Fibroblast of pulmonary artery (primary cell): Measurements from ENCODE around the gene RNASE13.

Experiments used
- DNase-seq: peaks from one replicate; pipeline ENCODE4 v3.0.0-alpha.2; 2010; ENCODE audit warnings: low read depth
- H3K4me3 ChIP-seq: replicated peaks from 2 replicates; pipeline ENCODE4 v1.5.1; 2011; ENCODE audit warnings: low read depth, mild to moderate bottlenecking, control low read depth, low read length, moderate library complexity
- TF ChIP-seq, protein P1 (sequence below): IDR thresholded peaks from 2 replicates; pipeline ENCODE4 v1.5.1; 2011; ENCODE audit warnings: mild to moderate bottlenecking, control low read depth, low read length, inconsistent platforms; ENCODE audit errors: missing control alignments

Gene RNASE13

DNA sequence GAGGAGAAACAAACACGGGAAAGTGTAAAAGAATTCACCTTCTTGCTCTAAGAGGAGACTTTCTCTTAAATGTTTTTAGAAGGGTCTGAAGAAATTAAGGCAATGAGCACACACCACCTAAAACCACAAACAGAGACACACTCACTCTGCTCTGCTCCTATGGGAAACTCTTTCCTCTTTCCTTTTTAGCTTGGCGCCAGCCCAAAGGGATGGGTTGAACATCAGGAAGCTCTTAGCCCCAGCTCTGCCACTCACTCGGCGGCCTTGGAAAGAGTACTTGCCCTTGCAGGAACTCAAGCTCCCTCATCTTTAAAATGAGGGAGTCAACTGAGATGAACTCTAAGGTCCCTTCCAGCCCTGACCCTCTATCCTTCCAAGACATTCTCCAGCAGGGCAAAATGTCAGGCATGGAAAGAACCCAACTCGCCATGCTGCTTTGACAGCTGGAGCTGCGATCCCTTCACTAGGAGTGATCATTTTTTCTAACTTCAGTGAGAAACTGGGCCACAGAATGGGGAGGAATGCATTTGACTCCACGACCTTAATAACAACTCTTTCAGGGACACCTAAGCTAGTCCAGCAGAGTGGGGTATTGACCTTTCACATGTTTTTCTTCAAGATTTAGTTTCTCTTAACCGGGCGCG lies 22.0 kb upstream of the RNASE13 start:
- no peak for DNase-seq
- H3K4me3 ChIP-seq, result no peak overlapping the region
- TF ChIP-seq, protein P1, sequence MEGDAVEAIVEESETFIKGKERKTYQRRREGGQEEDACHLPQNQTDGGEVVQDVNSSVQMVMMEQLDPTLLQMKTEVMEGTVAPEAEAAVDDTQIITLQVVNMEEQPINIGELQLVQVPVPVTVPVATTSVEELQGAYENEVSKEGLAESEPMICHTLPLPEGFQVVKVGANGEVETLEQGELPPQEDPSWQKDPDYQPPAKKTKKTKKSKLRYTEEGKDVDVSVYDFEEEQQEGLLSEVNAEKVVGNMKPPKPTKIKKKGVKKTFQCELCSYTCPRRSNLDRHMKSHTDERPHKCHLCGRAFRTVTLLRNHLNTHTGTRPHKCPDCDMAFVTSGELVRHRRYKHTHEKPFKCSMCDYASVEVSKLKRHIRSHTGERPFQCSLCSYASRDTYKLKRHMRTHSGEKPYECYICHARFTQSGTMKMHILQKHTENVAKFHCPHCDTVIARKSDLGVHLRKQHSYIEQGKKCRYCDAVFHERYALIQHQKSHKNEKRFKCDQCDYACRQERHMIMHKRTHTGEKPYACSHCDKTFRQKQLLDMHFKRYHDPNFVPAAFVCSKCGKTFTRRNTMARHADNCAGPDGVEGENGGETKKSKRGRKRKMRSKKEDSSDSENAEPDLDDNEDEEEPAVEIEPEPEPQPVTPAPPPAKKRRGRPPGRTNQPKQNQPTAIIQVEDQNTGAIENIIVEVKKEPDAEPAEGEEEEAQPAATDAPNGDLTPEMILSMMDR, result no peak

DNA sequence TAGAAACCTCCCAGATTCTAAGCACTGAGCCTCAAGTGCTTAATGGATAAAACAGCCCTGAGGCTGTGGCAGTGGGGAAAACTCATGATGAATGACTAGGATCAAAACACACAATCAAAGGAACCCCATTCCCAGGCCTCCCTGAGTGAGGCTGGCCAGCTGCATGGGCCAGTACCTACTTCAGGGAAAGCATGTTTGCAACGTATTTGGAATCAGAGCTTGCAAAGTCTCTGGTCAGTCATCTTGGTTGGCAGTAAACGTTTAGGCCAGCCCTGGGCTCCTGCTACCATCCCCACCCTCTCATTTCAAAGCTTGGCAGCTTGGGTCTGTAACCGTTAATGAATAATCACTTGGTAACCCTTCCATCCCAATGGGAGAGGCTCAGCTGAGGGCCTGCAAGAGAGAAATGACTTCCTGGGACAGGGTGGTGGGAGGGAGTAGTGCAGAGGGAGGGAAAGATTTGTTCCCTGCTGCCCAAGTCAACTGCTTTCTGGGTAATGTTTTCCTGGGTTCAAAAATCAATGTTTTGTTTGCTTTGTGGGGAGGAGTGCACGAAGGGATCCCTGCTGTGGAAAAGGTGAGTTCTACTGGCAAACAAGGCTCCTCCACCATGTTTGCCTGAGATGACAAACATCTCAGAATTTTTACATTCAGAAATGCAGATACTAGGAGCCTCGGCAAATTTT lies 21.0 kb upstream of the RNASE13 start:
- TF ChIP-seq, protein P1, result no peak
- no peak overlapping the region for H3K4me3 ChIP-seq
- DNase-seq, result no peak

DNA sequence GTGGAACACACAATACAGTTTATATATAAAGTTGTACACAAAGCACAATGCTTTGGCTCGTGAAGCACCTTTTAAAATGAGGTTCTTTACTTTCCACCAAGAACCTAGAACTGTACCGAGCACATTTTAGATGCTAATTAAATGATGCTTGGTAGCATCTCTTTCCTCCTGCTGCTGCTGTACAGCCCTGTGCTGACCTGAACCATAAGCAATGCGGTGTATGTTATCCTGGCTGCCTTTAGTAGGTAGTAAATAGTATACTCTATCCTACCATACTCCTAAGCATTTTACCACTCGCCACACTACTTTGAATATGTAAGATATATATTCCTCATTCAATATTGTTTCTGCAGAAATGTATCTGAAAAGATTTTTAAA lies 20.1 kb upstream of the RNASE13 start:
- TF ChIP-seq, protein P1, result no peak
- no peak for DNase-seq
- no peak overlapping the region for H3K4me3 ChIP-seq

DNA sequence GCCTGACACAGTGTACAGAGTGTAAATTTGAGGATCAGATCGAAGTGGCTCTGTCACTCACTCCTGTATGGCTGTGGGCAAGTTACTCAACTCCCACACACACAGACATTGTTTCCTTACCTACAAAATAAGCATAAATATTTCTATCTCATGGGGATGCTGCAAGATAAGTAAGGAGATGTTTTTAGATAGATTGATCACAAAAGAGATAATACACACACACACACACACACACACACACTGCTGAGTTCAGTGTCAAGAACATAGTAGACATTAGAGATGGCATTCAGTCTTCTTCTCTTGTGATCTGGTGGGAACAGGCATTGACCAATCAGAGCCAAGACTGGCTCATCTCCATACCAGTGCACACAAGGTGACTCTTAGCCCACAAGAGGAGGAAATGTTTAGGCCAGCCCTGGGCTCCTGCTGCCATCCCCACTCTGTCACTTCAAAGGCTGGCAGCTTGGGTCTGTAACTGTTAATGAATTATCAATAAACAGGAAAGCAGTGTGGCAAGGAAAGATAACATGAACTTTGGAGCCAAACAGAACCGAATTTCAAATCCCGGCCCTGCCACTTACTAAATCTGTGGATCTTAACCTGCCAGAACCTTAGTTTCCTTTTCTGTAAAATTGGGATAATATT lies 19.6 kb upstream of the RNASE13 start:
- DNase-seq, result no peak
- TF ChIP-seq, protein P1, result no peak
- H3K4me3 ChIP-seq, result no peak overlapping the region

DNA sequence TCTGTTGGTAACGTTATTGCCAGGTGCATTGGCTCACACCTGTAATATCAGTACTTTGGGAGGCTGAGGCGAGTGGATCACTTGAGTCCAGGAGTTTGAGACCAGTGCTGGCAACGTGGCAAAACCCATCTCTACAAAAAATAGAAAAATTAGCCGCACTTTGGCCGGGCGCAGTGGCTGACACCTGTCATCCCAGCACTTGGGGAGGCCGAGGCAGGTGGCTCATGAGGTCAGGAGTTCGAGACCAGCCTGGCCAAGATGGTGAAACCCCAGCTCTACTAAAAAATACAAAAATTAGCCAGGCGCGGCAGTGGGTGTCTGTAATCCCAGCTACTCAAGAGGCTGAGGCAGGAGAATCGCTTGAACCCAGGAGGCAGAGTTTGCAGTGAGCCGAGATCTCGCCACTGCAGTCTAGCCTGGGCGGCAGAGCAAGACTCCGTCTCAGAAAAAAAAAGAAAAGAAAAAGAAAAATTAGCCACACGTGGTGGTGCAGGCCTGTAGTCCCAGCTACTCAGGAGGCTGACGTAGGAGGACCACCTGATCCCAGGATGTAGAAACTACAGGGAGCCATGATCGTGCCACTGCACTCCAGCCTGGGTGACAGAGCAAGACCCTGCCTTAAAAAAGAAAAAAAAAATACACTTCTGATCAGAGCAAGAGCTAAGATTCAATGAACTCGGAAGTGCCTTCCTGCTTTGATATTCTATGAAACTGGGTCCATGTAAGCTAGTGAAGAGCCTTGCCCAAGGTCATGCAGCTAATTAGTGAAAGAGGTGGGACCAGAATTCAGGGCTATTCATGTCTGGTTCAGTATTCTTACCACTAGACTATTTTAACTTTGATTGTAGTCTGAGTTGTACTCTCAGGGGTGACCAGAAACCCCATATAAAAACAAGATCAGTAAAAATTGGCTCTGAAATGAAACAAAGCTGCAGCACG lies 18.8 kb upstream of the RNASE13 start:
- no peak for DNase-seq
- H3K4me3 ChIP-seq, result no peak overlapping the region
- TF ChIP-seq, protein P1, result no peak

DNA sequence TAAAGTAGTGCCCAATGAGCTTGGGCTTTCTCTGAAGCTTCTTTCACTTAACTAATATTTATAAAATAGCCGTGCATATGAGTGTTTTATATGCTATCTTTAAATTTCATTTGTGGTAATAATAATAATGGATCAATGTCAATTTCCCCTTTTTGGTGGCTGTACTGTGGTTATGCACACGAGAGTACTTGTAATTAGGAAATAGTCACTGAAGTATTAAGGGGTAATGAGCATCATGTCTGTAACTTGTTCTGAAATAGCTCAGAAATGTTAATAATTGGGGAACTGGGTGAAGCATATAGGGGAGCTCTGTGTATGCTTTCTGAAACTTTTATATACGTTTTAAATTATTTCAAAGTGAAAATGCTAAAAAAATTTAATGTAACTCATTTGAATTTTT lies 16.0 kb upstream of the RNASE13 start:
- DNase-seq, result no peak
- H3K4me3 ChIP-seq, result no peak overlapping the region
- TF ChIP-seq, protein P1, result no peak
